Nephron (organoid): ENCODE measurements around the gene AGAP3.

Experiments
- H3K27ac Mint-ChIP-seq, 3 experiments: 2 replicates each; pipeline ENCODE4 v1.8.0; 2020; ENCODE audit warnings: mixed read lengths in 3 of 3, mild to moderate bottlenecking in 2 of 3, moderate library complexity in 1 of 3
- H3K27me3 Mint-ChIP-seq: 2 replicates; pipeline ENCODE4 v1.8.0; 2021; ENCODE audit warnings: low read depth, mild to moderate bottlenecking, moderate library complexity, mixed read lengths
- H3K36me3 Mint-ChIP-seq: 2 replicates; pipeline ENCODE4 v1.8.0; 2020; ENCODE audit warnings: low read depth, mixed read lengths
- H3K4me1 Mint-ChIP-seq: 2 replicates; pipeline ENCODE4 v1.8.0; 2020; ENCODE audit warnings: mixed read lengths
- H3K4me3 Mint-ChIP-seq, 3 experiments: 2 replicates each; pipeline ENCODE4 v1.8.0; 2020; ENCODE audit warnings: mild to moderate bottlenecking in 3 of 3, mixed read lengths in 3 of 3, moderate library complexity in 2 of 3
- H3K9me3 Mint-ChIP-seq: 2 replicates; pipeline ENCODE4 v1.8.0; 2020; ENCODE audit warnings: mixed read lengths
- CTCF ChIP-seq, 3 experiments: fragments of 200-600 bp; sonication (generic); IDR thresholded peaks; one replicate each; pipeline ENCODE4 v1.5.0; 2021; ENCODE audit warnings: antibody characterized with exemption in 3 of 3; ENCODE audit not compliant: unreplicated experiment in 3 of 3

The AGAP3 gene

GRCh38 chr7:151187409-151188251 is 101.4 kb downstream of the AGAP3 start:
- no peak overlapping the region for H3K4me3 Mint-ChIP-seq
- no peak for TF ChIP-seq CTCF (IDR thresholded peaks at IDR 0.05; ENCODE audit: unreplicated experiment in 3 of 3)

GRCh38 chr7:151188252-151188542 is 101.9 kb downstream of the AGAP3 start:
- TF ChIP-seq CTCF (IDR thresholded peaks at IDR 0.05; ENCODE audit: unreplicated experiment in 3 of 3) = no peak
- H3K9me3 Mint-ChIP-seq = no peaks in the 10 kb centered on the region
- H3K4me3 Mint-ChIP-seq = no peak overlapping the region
- H3K27me3 Mint-ChIP-seq = peaks cover 34% of the 10 kb centered on the region
- no peak overlapping the region for H3K27ac Mint-ChIP-seq
- H3K4me1 Mint-ChIP-seq = peaks cover 4% of the 10 kb centered on the region
- H3K36me3 Mint-ChIP-seq = no peaks in the 10 kb centered on the region

More at GRCh38 chr7:151187409-151188251, 101.4 kb downstream of the AGAP3 start:
- no peak overlapping the region for H3K27ac Mint-ChIP-seq
- H3K9me3 Mint-ChIP-seq = no peaks in the 10 kb centered on the region
- peaks cover 33% of the 10 kb centered on the region for H3K27me3 Mint-ChIP-seq
- H3K4me1 Mint-ChIP-seq = peaks cover 4% of the 10 kb centered on the region
- H3K36me3 Mint-ChIP-seq = no peaks in the 10 kb centered on the region

- peaks cover 4% of the 10 kb centered on the region for H3K4me1 Mint-ChIP-seq
- no peak for TF ChIP-seq CTCF (IDR thresholded peaks at IDR 0.05; ENCODE audit: unreplicated experiment in 3 of 3)
- no peak overlapping the region for H3K27ac Mint-ChIP-seq
- H3K36me3 Mint-ChIP-seq = no peaks in the 10 kb centered on the region
- H3K27me3 Mint-ChIP-seq = peaks cover 38% of the 10 kb centered on the region
- H3K9me3 Mint-ChIP-seq = no peaks in the 10 kb centered on the region
- H3K4me3 Mint-ChIP-seq = no peak overlapping the region
Measured at GRCh38 chr7:151189038-151189437, 102.8 kb downstream of the AGAP3 start.

- Mint-ChIP-seq H3K9me3 (no peaks in the 10 kb centered on the region), H3K4me3 (no peak overlapping the region), H3K27ac (no peak overlapping the region), H3K36me3 (no peaks in the 10 kb centered on the region), H3K4me1 (peaks cover 4% of the 10 kb centered on the region), H3K27me3 (peaks cover 34% of the 10 kb centered on the region)
- TF ChIP-seq CTCF (IDR thresholded peaks at IDR 0.05; ENCODE audit: unreplicated experiment in 3 of 3) = no peak
Measured at GRCh38 chr7:151191544-151191943, 105.3 kb downstream of the AGAP3 start.

GRCh38 chr7:151192002-151192539 is 105.8 kb downstream of the AGAP3 start:
- TF ChIP-seq CTCF (IDR thresholded peaks at IDR 0.05; ENCODE audit: unreplicated experiment in 3 of 3) = no peak
- no peak overlapping the region for H3K4me3 Mint-ChIP-seq
- peaks cover 4% of the 10 kb centered on the region for H3K4me1 Mint-ChIP-seq
- peaks cover 34% of the 10 kb centered on the region for H3K27me3 Mint-ChIP-seq
- no peaks in the 10 kb centered on the region for H3K36me3 Mint-ChIP-seq
- H3K27ac Mint-ChIP-seq = no peak overlapping the region
- H3K9me3 Mint-ChIP-seq = no peaks in the 10 kb centered on the region
